ENCODE data around the gene SMYD3.

Gene SMYD3

GRCh38 chr1:245779797-245780755 is 727.0 kb downstream of the SMYD3 start:
- Histone ChIP-seq H3K79me2 (ENCODE audit: low read length) (no peaks in the 10 kb centered on the region), H3K4me2 (ENCODE audit: low read depth, low read length) (no peak overlapping the region), H3K36me3 (replicated peaks; ENCODE audit: insufficient read depth, low read length) (no peaks in the 10 kb centered on the region), H4K20me1 (ENCODE audit: insufficient read depth, low read length) (no peaks in the 10 kb centered on the region), H3K9me2 (replicated peaks; ENCODE audit: insufficient read depth, low read length) (no peaks in the 10 kb centered on the region), H3K27me3 (replicated peaks; ENCODE audit: insufficient read depth, low read length) (no peaks in the 10 kb centered on the region), H3F3A (ENCODE audit: insufficient read depth, low read length) (no peaks in the 10 kb centered on the region), H2AFZ (ENCODE audit: low read length) (no peak overlapping the region), H3K4me1 (ENCODE audit: low read length) (no peaks in the 10 kb centered on the region), H3K27ac (ENCODE audit: low read length) (no peak overlapping the region), H3K4me3 (ENCODE audit: low read length) (no peak overlapping the region), H3K9ac (ENCODE audit: low read length) (no peak overlapping the region), H3K9me3 (replicated peaks; ENCODE audit: insufficient read depth, low read length) (no peaks in the 10 kb centered on the region)
- TF ChIP-seq EZH2 (optimal IDR thresholded peaks at IDR 0.05; ENCODE audit: low read depth, low read length) (no peak), EZH2phosphoT487 (IDR thresholded peaks at IDR 0.05; ENCODE audit: low read length) (no peak), CTCF (IDR thresholded peaks at IDR 0.05; ENCODE audit: low read length) (no peak; the same call in 1 of the 2 replicates)
- DNase-seq, result no peak

GRCh38 chr1:245777752-245778151 is 729.3 kb downstream of the SMYD3 start:
- H2AFZ ChIP-seq (ENCODE audit: low read length), result no peak overlapping the region
- no peak overlapping the region for H3K27ac ChIP-seq (ENCODE audit: low read length)
- no peaks in the 10 kb centered on the region for H3K36me3 ChIP-seq (replicated peaks; ENCODE audit: insufficient read depth, low read length)
- no peak for TF ChIP-seq EZH2phosphoT487 (IDR thresholded peaks at IDR 0.05; ENCODE audit: low read length)
- TF ChIP-seq CTCF (IDR thresholded peaks at IDR 0.05; ENCODE audit: low read length), result no peak
- TF ChIP-seq EZH2 (optimal IDR thresholded peaks at IDR 0.05; ENCODE audit: low read depth, low read length), result no peak
- no peak overlapping the region for H3K4me3 ChIP-seq (ENCODE audit: low read length)
- H3K9me3 ChIP-seq (replicated peaks; ENCODE audit: insufficient read depth, low read length), result no peaks in the 10 kb centered on the region
- no peaks in the 10 kb centered on the region for H3F3A ChIP-seq (ENCODE audit: insufficient read depth, low read length)
- H3K79me2 ChIP-seq (ENCODE audit: low read length), result no peaks in the 10 kb centered on the region
- no peaks in the 10 kb centered on the region for H3K4me1 ChIP-seq (ENCODE audit: low read length)
- no peak overlapping the region for H3K9ac ChIP-seq (ENCODE audit: low read length)
- DNase-seq, result no peak
- no peaks in the 10 kb centered on the region for H3K27me3 ChIP-seq (replicated peaks; ENCODE audit: insufficient read depth, low read length)
- H4K20me1 ChIP-seq (ENCODE audit: insufficient read depth, low read length), result no peaks in the 10 kb centered on the region
- no peak overlapping the region for H3K4me2 ChIP-seq (ENCODE audit: low read depth, low read length)
- H3K9me2 ChIP-seq (replicated peaks; ENCODE audit: insufficient read depth, low read length), result no peaks in the 10 kb centered on the region

GRCh38 chr1:245776694-245777332 is 730.3 kb downstream of the SMYD3 start:
- Histone ChIP-seq H3K79me2 (ENCODE audit: low read length) (no peaks in the 10 kb centered on the region), H3K27ac (ENCODE audit: low read length) (no peak overlapping the region), H4K20me1 (ENCODE audit: insufficient read depth, low read length) (no peaks in the 10 kb centered on the region), H3F3A (ENCODE audit: insufficient read depth, low read length) (no peaks in the 10 kb centered on the region), H3K36me3 (replicated peaks; ENCODE audit: insufficient read depth, low read length) (no peaks in the 10 kb centered on the region), H3K9me3 (replicated peaks; ENCODE audit: insufficient read depth, low read length) (no peaks in the 10 kb centered on the region), H3K4me2 (ENCODE audit: low read depth, low read length) (no peak overlapping the region), H3K9ac (ENCODE audit: low read length) (no peak overlapping the region), H3K9me2 (replicated peaks; ENCODE audit: insufficient read depth, low read length) (no peaks in the 10 kb centered on the region), H3K27me3 (replicated peaks; ENCODE audit: insufficient read depth, low read length) (no peaks in the 10 kb centered on the region), H3K4me1 (ENCODE audit: low read length) (no peaks in the 10 kb centered on the region), H2AFZ (ENCODE audit: low read length) (no peak overlapping the region), H3K4me3 (ENCODE audit: low read length) (no peak overlapping the region)
- TF ChIP-seq EZH2phosphoT487 (IDR thresholded peaks at IDR 0.05; ENCODE audit: low read length) (no peak), CTCF (IDR thresholded peaks at IDR 0.05; ENCODE audit: low read length) (no peak), EZH2 (optimal IDR thresholded peaks at IDR 0.05; ENCODE audit: low read depth, low read length) (no peak)
- DNase-seq, result no peak
